ENCODE data around the gene IGSF11.

- TF ChIP-seq YY1 (IDR thresholded peaks at IDR 0.05; ENCODE audit: insufficient read depth, insufficient read length) (no peak), ZNF274 (IDR thresholded peaks at IDR 0.05; ENCODE audit: low read depth, low read length) (no peak), SUZ12 (IDR thresholded peaks at IDR 0.05; ENCODE audit: extremely low read depth, insufficient read depth, insufficient read length) (no peak)
Observed at GRCh38 chr3:118859950-118860349, 174.7 kb downstream of the IGSF11 start.
